ENCODE measurements around the gene CELF2. TPM values are rescaled to one million over a fixed set of nuclear protein-coding genes. Genes with fewer than 3 reads are reported as not detected.

The CELF2 gene
- total and polyA plus RNA-seq, 10 donors = 13.5 to 180 (median 105) TPM

DNA sequence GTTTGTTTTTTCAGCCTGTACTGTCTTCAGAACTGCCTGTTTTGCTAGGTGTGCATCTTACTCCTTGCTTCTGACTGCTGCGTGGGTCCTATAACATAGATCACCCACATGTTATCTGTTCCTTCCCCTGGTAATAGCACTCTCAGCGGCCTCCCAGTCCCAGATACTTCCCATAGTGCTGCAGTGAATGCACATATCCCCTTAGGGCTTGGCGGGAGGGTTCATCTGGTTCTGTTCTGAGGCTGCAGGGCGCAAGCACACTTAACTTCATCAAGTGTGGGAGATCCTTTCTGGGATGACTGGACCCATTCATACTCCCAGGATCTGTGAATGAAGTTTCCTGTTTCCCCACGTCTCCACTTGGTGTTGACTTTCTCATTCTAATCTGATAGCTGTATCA, 90.7 kb downstream of the CELF2 start:
- peaks cover 0 to 12% (median 4%) of the 10 kb centered on the region in 6 donors for H3K4me1 ChIP-seq
- intact Hi-C loops (cut with DNase I; ENCODE audit: low total_unique reads) = no loop called here
- no peaks in the 10 kb centered on the region for H3K36me3 ChIP-seq
- no peaks in the 10 kb centered on the region for H3K9me3 ChIP-seq
- 87 to 89% (median 88%) methylated on average over 5 of the region's 5 CpGs for WGBS, 5 donors
- no peak overlapping the region for H3K4me3 ChIP-seq
- H3K27me3 ChIP-seq (replicated peaks in 1 of 7) = no peaks in the 10 kb centered on the region
- no peak overlapping the region for H3K27ac ChIP-seq
- DNase-seq = no peak
- TF ChIP-seq CTCF (IDR thresholded peaks at IDR 0.05 in 8 of 11, conservative IDR thresholded peaks at IDR 0.05 in 3 of 11) (no peak), POLR2A (IDR thresholded peaks at IDR 0.05) (no peak), POLR2AphosphoS5 (IDR thresholded peaks at IDR 0.05) (no peak)

GRCh38 chr10:11109590-11109989, 91.9 kb downstream of the CELF2 start:
- no peak for DNase-seq
- 89 to 96% (median 92%) methylated on average over 6 of the region's 6 CpGs for WGBS, 5 donors
- TF ChIP-seq POLR2A (IDR thresholded peaks at IDR 0.05) (no peak), POLR2AphosphoS5 (IDR thresholded peaks at IDR 0.05) (no peak), CTCF (IDR thresholded peaks at IDR 0.05 in 8 of 11, conservative IDR thresholded peaks at IDR 0.05 in 3 of 11) (no peak)
- no peaks in the 10 kb centered on the region for H3K36me3 ChIP-seq
- H3K27me3 ChIP-seq (replicated peaks in 1 of 7) = no peaks in the 10 kb centered on the region
- H3K9me3 ChIP-seq = no peaks in the 10 kb centered on the region
- intact Hi-C loops (cut with DNase I; ENCODE audit: low total_unique reads) = no loop called here
- H3K4me3 ChIP-seq = no peak overlapping the region
- peaks cover 0 to 22% (median 7%) of the 10 kb centered on the region in 6 donors for H3K4me1 ChIP-seq
- H3K27ac ChIP-seq = no peak overlapping the region

DNA sequence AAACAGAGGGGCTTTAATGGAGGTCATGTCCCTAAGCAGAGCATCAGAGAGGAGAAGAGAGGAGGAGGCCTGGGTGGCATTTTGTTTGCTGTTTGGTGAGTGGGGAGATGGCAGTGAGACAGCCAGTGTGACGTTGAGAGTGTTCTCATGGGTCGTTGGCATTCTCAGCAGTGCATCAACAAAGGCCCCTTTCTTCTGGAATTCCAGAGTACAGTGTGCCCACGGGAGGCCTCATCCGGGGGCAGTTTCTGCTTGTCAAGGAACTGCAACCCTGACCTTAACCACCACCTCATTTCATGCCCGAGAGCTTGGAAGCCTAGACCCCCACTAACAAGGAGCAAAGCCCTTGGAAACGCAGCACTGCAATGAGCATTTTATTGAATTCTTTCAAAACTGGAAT, 92.9 kb downstream of the CELF2 start:
- no peak for TF ChIP-seq CTCF (IDR thresholded peaks at IDR 0.05 in 8 of 11, conservative IDR thresholded peaks at IDR 0.05 in 3 of 11)
- no peak for TF ChIP-seq POLR2A (IDR thresholded peaks at IDR 0.05)
- TF ChIP-seq POLR2AphosphoS5 (IDR thresholded peaks at IDR 0.05) = no peak
- Histone ChIP-seq H3K27ac (no peak overlapping the region), H3K4me1 (peaks cover 0 to 18% (median 7%) of the 10 kb centered on the region in 6 donors), H3K9me3 (no peaks in the 10 kb centered on the region), H3K36me3 (no peaks in the 10 kb centered on the region), H3K4me3 (no peak overlapping the region), H3K27me3 (replicated peaks in 1 of 7) (no peaks in the 10 kb centered on the region)
- DNase-seq = no peak
- intact Hi-C loops (cut with DNase I; ENCODE audit: low total_unique reads) = loop anchor here (10.0 kb wide), 1 partner anchor 164 kb away; no protein-coding TSS in a partner anchor
- WGBS, 5 donors = 79 to 92% (median 83%) methylated on average over 6 of the region's 6 CpGs

DNA sequence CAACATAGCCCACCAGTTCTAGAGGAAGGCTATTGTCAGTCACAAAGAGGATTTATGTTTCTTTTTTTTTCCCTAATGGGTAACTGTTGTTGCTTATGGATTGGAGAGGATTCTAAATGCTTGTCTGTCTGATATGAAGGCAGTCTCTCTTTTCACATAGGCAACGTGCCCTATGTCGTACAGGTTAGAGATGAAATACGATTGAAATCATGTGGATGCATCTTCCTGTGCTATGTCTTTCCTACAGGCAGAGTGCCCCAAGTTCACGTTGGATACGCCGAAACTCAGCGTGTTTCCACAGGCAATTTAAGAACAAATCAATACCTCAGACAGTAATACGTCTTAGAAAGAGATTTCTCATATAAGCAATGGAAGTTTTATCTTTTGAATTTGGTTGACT, 93.8 kb downstream of the CELF2 start:
- H3K4me1 ChIP-seq = peaks cover 0 to 18% (median 7%) of the 10 kb centered on the region in 6 donors
- H3K27ac ChIP-seq = no peak overlapping the region
- no peaks in the 10 kb centered on the region for H3K36me3 ChIP-seq
- TF ChIP-seq POLR2A (IDR thresholded peaks at IDR 0.05) (no peak), POLR2AphosphoS5 (IDR thresholded peaks at IDR 0.05) (no peak), CTCF (IDR thresholded peaks at IDR 0.05 in 8 of 11, conservative IDR thresholded peaks at IDR 0.05 in 3 of 11) (no peak)
- intact Hi-C loops (cut with DNase I; ENCODE audit: low total_unique reads) = loop anchor here (10.0 kb wide), 1 partner anchor 163 kb away; no protein-coding TSS in a partner anchor
- WGBS, 5 donors = 93 to 95% (median 94%) methylated on average over 8 of the region's 8 CpGs
- no peaks in the 10 kb centered on the region for H3K9me3 ChIP-seq
- DNase-seq = no peak
- no peaks in the 10 kb centered on the region for H3K27me3 ChIP-seq (replicated peaks in 1 of 7)
- H3K4me3 ChIP-seq = no peak overlapping the region

Data from spleen (tissue), 11 donors.